Raji (cell line): ENCODE data around the gene KIF25.

Experiments used
- POLR2A ChIP-seq: IDR thresholded peaks from 2 replicates; pipeline ENCODE4 v1.6.1; 2011; ENCODE audit warnings: low read depth, low read length, control low read depth; ENCODE audit not compliant: insufficient read depth

KIF25 gene

GRCh38 chr6:168064226-168064807 is 66.8 kb downstream of the KIF25 start:
- TF ChIP-seq POLR2A, result no peak

GRCh38 chr6:168067081-168067759 is 69.7 kb downstream of the KIF25 start:
- no peak for TF ChIP-seq POLR2A

- no peak for TF ChIP-seq POLR2A
Observed at GRCh38 chr6:168070804-168071203, 73.3 kb downstream of the KIF25 start.

GRCh38 chr6:168071620-168072019 is 74.1 kb downstream of the KIF25 start:
- no peak for TF ChIP-seq POLR2A

GRCh38 chr6:168072261-168072660 is 74.8 kb downstream of the KIF25 start:
- TF ChIP-seq POLR2A, result no peak

GRCh38 chr6:168072730-168073129 is 75.3 kb downstream of the KIF25 start:
- no peak for TF ChIP-seq POLR2A

- TF ChIP-seq POLR2A, result no peak
Observed at GRCh38 chr6:168073937-168074730, 76.7 kb downstream of the KIF25 start.

GRCh38 chr6:168075216-168075615 is 77.7 kb downstream of the KIF25 start:
- no peak for TF ChIP-seq POLR2A

- TF ChIP-seq POLR2A, result no peak
Observed at GRCh38 chr6:168075787-168076202, 78.3 kb downstream of the KIF25 start.

- no peak for TF ChIP-seq POLR2A
Observed at GRCh38 chr6:168078175-168078942, 80.9 kb downstream of the KIF25 start.

- TF ChIP-seq POLR2A, result no peak
Observed at GRCh38 chr6:168078943-168079405, 81.5 kb downstream of the KIF25 start, which contains the start of gene FRMD1. FRMD1 (minus strand) TSS chr6:168079212; CDS start chr6:168079094, 118 bp downstream.

GRCh38 chr6:168080393-168081077 is 83.1 kb downstream of the KIF25 start:
- no peak for TF ChIP-seq POLR2A

GRCh38 chr6:168081858-168082546 is 84.5 kb downstream of the KIF25 start:
- TF ChIP-seq POLR2A, result no peak

GRCh38 chr6:168082860-168083513 is 85.5 kb downstream of the KIF25 start:
- TF ChIP-seq POLR2A, result no peak

- TF ChIP-seq POLR2A, result no peak
Observed at GRCh38 chr6:168083514-168083885, 86.0 kb downstream of the KIF25 start.
